ENCODE measurements around the gene FAM118B. TPM values are rescaled to one million over a fixed set of nuclear protein-coding genes. Genes with fewer than 3 reads are reported as not detected.

Gene FAM118B
- total and polyA plus RNA-seq, 2 of the 8 experiments (the other 6 are each of a cell fraction or from before 2014, with no cell fraction given), result 25.3 to 48.3 TPM

DNA sequence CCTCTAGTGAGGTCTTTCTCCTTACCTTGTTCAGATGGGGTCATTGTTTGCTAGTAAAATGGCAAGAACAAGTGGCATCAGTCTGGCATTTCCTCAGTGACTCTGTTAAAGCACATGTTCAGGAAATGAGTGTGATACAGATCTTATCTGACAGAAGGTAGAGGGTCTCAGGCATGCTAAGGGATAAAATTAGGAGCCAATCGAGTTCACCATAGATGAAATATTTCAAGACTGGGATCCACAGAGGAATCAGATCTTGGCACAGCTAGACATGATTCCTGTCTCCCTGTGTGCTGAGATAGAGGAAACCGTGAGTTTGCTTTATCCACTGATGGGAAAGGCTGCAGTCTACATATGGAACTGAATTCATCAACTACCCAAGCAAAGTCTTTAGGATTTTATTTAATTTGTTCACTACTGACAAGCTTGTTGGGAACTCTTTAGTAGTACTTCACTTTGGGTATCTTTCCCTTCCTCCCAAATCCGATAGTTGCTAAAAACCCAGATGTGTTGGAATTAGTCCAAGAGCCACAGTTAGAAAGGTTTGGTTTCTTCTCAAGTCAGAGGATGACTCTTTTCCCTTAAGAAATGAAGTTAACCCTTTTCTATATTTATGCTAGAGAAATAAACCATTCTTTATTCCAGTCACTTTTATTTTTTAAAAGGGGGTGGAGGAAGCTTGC is 18.4 kb downstream of the FAM118B start:
- FAIRE-seq (no peak), DNase-seq (ENCODE audit: low read depth in 1 of 2, low spot score in 2 of 2) (no peak)
- Histone ChIP-seq H2BK12ac (ENCODE audit: low read depth, low read length) (no peak overlapping the region), H3K4me3 (ENCODE audit: extremely low read depth in 1 of 4, insufficient read depth in 2 of 4, low read depth in 3 of 4, low read length in 4 of 4) (no peak overlapping the region), H3K18ac (ENCODE audit: extremely low read depth, low read length) (no peak overlapping the region), H3K56ac (replicated peaks; ENCODE audit: insufficient read length, low read depth, low read length) (no peak overlapping the region), H2BK5ac (ENCODE audit: low read depth, low read length) (no peak overlapping the region), H4K8ac (ENCODE audit: extremely low read depth, insufficient read depth, low read length) (no peak overlapping the region), H3K79me2 (ENCODE audit: control insufficient read depth in 1 of 2, insufficient read depth in 2 of 2, low read length in 2 of 2) (peaks cover 0 to 28% of the 10 kb centered on the region in 2 experiments; a peak in 2 of 4 replicates), H3K36me3 (ENCODE audit: control insufficient read depth in 2 of 4, insufficient read depth in 4 of 4, low read length in 3 of 4) (peaks cover 0 to 7% (median 2%) of the 10 kb centered on the region in 4 experiments; a peak in 2 of 8 replicates), H2BK120ac (replicated peaks; ENCODE audit: low read depth, low read length) (no peak overlapping the region), H3K4me2 (ENCODE audit: insufficient read depth in 1 of 2, low read depth in 2 of 2, low read length in 2 of 2) (no peak overlapping the region), H4K5ac (ENCODE audit: insufficient read length, low read depth, low read length) (no peak overlapping the region), H2BK15ac (ENCODE audit: low read length) (no peak overlapping the region), H3K4ac (replicated peaks; ENCODE audit: insufficient read length, low read depth, low read length) (no peak overlapping the region), H2AK5ac (ENCODE audit: low read depth, low read length) (no peak overlapping the region), H3K9ac (replicated peaks in 1 of 4; ENCODE audit: extremely low read depth in 1 of 4, low read depth in 3 of 4, low read length in 3 of 4) (no peak overlapping the region), H3K79me1 (ENCODE audit: low read depth, low read length) (0 out of 2 replicates have a peak, but pooled peaks cover 6% of the 10 kb centered on the region), H3K27me3 (replicated peaks in 1 of 4; ENCODE audit: control insufficient read depth in 3 of 4, extremely low read depth in 1 of 4, insufficient read depth in 3 of 4, low read length in 3 of 4) (no peaks in the 10 kb centered on the region), H3K27ac (ENCODE audit: low read depth, low read length) (no peak overlapping the region), H3K9me3 (ENCODE audit: insufficient read depth in 2 of 2, low read depth in 1 of 2, low read length in 1 of 2) (no peaks in the 10 kb centered on the region), H3K14ac (ENCODE audit: insufficient read length) (no peak overlapping the region), H3K4me1 (replicated peaks in 1 of 4; ENCODE audit: control insufficient read depth in 3 of 4, insufficient read depth in 4 of 4, low read length in 3 of 4) (no peaks in the 10 kb centered on the region; a peak in 1 of 7 replicates), H3K23ac (ENCODE audit: insufficient read length) (no peak overlapping the region), H4K20me1 (replicated peaks in 1 of 2; ENCODE audit: control insufficient read depth in 1 of 2, insufficient read depth in 2 of 2, low read length in 2 of 2) (peaks cover 0 to 3% of the 10 kb centered on the region in 2 experiments), H4K91ac (replicated peaks; ENCODE audit: insufficient read length, low read length) (no peak overlapping the region), H3K23me2 (ENCODE audit: low read depth, low read length) (no peaks in the 10 kb centered on the region), H2BK20ac (ENCODE audit: low read length) (no peak overlapping the region), H2AFZ (ENCODE audit: low read length) (no peak overlapping the region)
- CTCF ChIA-PET (ENCODE audit: partially characterized antibody), result no interaction called here
- POLR2A ChIA-PET (ENCODE audit: partially characterized antibody), result interaction anchor here (1.1 to 1.9 kb wide), 4 partner anchors 16 to 38 kb away, joined by 3 to 5 read pairs (median 4); partner anchors contain the start of genes FAM118B, RPUSD4 and SRPRA
- WGBS, 2 experiments (ENCODE audit: extremely low coverage in 1 of 2, insufficient coverage in 1 of 2, insufficient read length in 1 of 2, insufficient replicate concordance in 2 of 2, low coverage in 1 of 2, low lambda C conversion rate in 2 of 2, missing lambda C conversion rate in 1 of 2), result 91% methylated on average over 3 of the region's 3 CpGs; no CpG with 5 or more reads in 1 of the 2 experiments
- no peak for TF ChIP-seq RBBP5 (IDR thresholded peaks at IDR 0.05; ENCODE audit: borderline replicate concordance, low read depth, low read length)
- TF ChIP-seq CREB1 (IDR thresholded peaks at IDR 0.05), result no peak
- TF ChIP-seq GABPA (IDR thresholded peaks at IDR 0.05; ENCODE audit: borderline replicate concordance, insufficient read depth, low read length), result no peak
